OCI-LY7 (cell line): ENCODE data around the gene ANO1.

Source experiments
- EZH2phosphoT487 ChIP-seq: fragments of 200-600 bp; sonication (generic); IDR thresholded peaks from 2 replicates; pipeline ENCODE4 v1.6.1; 2018; ENCODE audit warnings: low read depth, borderline replicate concordance, mild to moderate bottlenecking, mixed run types, antibody characterized with exemption, low read length, moderate library complexity, mixed read lengths
- TF ChIP-seq, protein P1 (sequence below): fragments of 200-600 bp; sonication (generic); conservative IDR thresholded peaks from 2 replicates; pipeline ENCODE4 v1.5.1; 2014; ENCODE audit warnings: mild to moderate bottlenecking, antibody characterized with exemption, low read length, moderate library complexity, mixed read lengths

DNA sequence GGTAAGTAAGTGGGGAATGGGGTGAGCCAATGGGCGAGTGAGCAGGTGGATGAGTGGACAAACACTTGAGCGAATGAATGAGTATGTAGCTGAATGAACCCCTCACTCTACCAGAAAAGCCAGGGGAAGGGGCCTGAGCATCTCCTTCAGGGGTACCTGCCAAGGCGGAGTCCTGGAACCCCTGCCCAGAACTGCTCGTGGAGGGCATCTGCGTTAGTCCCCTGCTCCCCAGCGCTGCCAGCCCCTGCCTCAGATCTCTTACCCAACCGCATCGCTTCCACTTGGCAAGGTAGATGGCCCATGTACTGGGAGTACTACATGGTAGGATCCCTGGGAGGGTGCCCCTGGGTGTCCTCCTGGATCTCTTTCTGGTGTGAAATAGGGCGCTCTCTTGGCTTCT is 7.4 kb upstream of the ANO1 start:
- TF ChIP-seq, protein P1, sequence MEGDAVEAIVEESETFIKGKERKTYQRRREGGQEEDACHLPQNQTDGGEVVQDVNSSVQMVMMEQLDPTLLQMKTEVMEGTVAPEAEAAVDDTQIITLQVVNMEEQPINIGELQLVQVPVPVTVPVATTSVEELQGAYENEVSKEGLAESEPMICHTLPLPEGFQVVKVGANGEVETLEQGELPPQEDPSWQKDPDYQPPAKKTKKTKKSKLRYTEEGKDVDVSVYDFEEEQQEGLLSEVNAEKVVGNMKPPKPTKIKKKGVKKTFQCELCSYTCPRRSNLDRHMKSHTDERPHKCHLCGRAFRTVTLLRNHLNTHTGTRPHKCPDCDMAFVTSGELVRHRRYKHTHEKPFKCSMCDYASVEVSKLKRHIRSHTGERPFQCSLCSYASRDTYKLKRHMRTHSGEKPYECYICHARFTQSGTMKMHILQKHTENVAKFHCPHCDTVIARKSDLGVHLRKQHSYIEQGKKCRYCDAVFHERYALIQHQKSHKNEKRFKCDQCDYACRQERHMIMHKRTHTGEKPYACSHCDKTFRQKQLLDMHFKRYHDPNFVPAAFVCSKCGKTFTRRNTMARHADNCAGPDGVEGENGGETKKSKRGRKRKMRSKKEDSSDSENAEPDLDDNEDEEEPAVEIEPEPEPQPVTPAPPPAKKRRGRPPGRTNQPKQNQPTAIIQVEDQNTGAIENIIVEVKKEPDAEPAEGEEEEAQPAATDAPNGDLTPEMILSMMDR = no peak
- no peak for TF ChIP-seq EZH2phosphoT487
